ENCODE results near the gene ECSIT. TPM values are rescaled to one million over a fixed set of nuclear protein-coding genes. Genes with fewer than 3 reads are reported as not detected.
"Not testable (repeated sequence)": the region's sequence is repeated elsewhere in the genome, so short reads cannot be mapped to it uniquely, and the experiment has no call there.

Gene ECSIT
- total and polyA plus RNA-seq, 2 experiments from 2014 or later = 36.6 to 66.5 TPM

DNA sequence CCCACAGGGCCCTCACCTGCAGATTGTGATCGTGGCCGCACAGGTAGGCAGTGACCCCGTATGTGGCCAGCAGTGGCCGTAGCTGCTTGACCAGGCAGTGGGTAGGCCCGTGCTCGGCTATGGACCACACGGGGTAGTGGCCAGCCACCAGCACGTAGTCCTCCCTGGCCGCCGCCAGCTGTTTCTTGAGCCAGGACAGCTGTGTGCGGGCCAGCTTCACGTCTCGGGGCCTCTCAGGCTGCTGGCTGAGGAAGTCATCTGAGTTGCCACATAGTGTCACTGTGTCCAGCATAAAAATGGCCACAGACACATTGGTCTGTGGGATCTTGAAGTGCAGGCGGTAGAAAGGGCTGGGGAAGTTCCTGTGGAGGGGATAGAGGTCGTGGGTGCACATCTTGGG is 47.3 kb upstream of the ECSIT start:
- Histone ChIP-seq H3K79me2 (replicated peaks; ENCODE audit: insufficient read depth) (no peaks in the 10 kb centered on the region), H3K4me3 (no peak overlapping the region), H3K4me2 (no peak overlapping the region), H3K27ac (ENCODE audit: low read depth) (no peak overlapping the region), H3K36me3 (ENCODE audit: insufficient read depth) (no peaks in the 10 kb centered on the region), H2AFZ (no peak overlapping the region), H3K9me2 (ENCODE audit: insufficient read depth) (no peaks in the 10 kb centered on the region), H3F3A (replicated peaks; ENCODE audit: low read depth) (0 out of 2 replicates have a peak, but pooled peaks cover 3% of the 10 kb centered on the region), H4K20me1 (replicated peaks; ENCODE audit: insufficient read depth) (no peaks in the 10 kb centered on the region), H3K27me3 (ENCODE audit: insufficient read depth) (peaks cover 6% of the 10 kb centered on the region; the same call in 1 of the 2 replicates), H3K4me1 (ENCODE audit: insufficient read depth) (no peaks in the 10 kb centered on the region)
- no peak for ATAC-seq
- Mint-ChIP-seq H3K4me3 (no peak overlapping the region), H3K4me1 (peaks cover 9% of the 10 kb centered on the region; the same call in 1 of the 3 replicates), H3K27ac (no peak overlapping the region), H3K27me3 (ENCODE audit: insufficient read depth, low read depth, poor library complexity) (peaks cover 17% of the 10 kb centered on the region), H3K9me3 (no peaks in the 10 kb centered on the region), H3K36me3 (ENCODE audit: low read depth) (no peaks in the 10 kb centered on the region)
- TF ChIP-seq NANOG (IDR thresholded peaks at IDR 0.05; ENCODE audit: borderline replicate concordance) (no peak), CTCF (conservative IDR thresholded peaks at IDR 0.05; ENCODE audit: low read depth in 2 of 2) (no peak), ZNF331 (CRISPR knock-in tag; IDR thresholded peaks at IDR 0.05; ENCODE audit: low read depth) (no peak)
- no peak for DNase-seq (ENCODE audit: low spot score)

DNA sequence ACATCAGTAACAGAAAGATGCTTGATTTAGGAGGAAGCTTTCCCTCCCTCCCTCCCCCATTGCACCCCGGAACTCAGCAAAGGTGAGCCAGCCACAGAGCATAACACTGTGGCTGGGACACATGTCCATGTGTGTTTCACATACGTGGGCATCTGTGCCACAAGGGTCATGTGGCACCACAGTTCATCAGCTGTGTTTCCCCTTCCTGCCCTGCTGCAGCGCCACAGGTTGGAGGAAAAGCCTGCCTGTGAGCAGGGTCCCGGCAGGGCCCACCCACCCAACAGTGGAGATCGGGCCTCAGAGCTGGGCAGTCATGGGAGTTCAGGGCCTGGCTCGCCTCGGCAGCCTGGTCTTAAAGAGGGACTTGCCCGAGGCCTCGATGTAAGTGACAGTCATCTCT is 45.8 kb upstream of the ECSIT start:
- no peak overlapping the region for H3K4me3 ChIP-seq
- H3K27ac ChIP-seq (ENCODE audit: low read depth) = no peak overlapping the region
- Mint-ChIP-seq H3K4me1 (peaks cover 9% of the 10 kb centered on the region; the same call in 1 of the 3 replicates), H3K36me3 (ENCODE audit: low read depth) (no peaks in the 10 kb centered on the region), H3K4me3 (no peak overlapping the region), H3K27ac (no peak overlapping the region), H3K27me3 (ENCODE audit: insufficient read depth, low read depth, poor library complexity) (peaks cover 16% of the 10 kb centered on the region), H3K9me3 (no peaks in the 10 kb centered on the region)
- no peak overlapping the region for H3K4me2 ChIP-seq
- TF ChIP-seq ZNF331 (CRISPR knock-in tag; IDR thresholded peaks at IDR 0.05; ENCODE audit: low read depth) (no peak), JUNB (IDR thresholded peaks at IDR 0.05; ENCODE audit: unreplicated experiment) (no peak), CREB1 (CRISPR knock-in tag; IDR thresholded peaks at IDR 0.05; ENCODE audit: low read depth) (no peak)
- TF ChIP-seq, protein P1, sequence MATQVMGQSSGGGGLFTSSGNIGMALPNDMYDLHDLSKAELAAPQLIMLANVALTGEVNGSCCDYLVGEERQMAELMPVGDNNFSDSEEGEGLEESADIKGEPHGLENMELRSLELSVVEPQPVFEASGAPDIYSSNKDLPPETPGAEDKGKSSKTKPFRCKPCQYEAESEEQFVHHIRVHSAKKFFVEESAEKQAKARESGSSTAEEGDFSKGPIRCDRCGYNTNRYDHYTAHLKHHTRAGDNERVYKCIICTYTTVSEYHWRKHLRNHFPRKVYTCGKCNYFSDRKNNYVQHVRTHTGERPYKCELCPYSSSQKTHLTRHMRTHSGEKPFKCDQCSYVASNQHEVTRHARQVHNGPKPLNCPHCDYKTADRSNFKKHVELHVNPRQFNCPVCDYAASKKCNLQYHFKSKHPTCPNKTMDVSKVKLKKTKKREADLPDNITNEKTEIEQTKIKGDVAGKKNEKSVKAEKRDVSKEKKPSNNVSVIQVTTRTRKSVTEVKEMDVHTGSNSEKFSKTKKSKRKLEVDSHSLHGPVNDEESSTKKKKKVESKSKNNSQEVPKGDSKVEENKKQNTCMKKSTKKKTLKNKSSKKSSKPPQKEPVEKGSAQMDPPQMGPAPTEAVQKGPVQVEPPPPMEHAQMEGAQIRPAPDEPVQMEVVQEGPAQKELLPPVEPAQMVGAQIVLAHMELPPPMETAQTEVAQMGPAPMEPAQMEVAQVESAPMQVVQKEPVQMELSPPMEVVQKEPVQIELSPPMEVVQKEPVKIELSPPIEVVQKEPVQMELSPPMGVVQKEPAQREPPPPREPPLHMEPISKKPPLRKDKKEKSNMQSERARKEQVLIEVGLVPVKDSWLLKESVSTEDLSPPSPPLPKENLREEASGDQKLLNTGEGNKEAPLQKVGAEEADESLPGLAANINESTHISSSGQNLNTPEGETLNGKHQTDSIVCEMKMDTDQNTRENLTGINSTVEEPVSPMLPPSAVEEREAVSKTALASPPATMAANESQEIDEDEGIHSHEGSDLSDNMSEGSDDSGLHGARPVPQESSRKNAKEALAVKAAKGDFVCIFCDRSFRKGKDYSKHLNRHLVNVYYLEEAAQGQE (IDR thresholded peaks at IDR 0.05; ENCODE audit: unreplicated experiment) = no peak
- DNase-seq (ENCODE audit: low spot score) (no peak), ATAC-seq (no peak)
- peaks cover 6% of the 10 kb centered on the region; the same call in 1 of the 2 replicates for H3K27me3 ChIP-seq (ENCODE audit: insufficient read depth)
- H2AFZ ChIP-seq = no peak overlapping the region
- H3K9me2 ChIP-seq (ENCODE audit: insufficient read depth) = no peaks in the 10 kb centered on the region
- H4K20me1 ChIP-seq (replicated peaks; ENCODE audit: insufficient read depth) = no peaks in the 10 kb centered on the region
- 0 out of 2 replicates have a peak, but pooled peaks cover 3% of the 10 kb centered on the region for H3F3A ChIP-seq (replicated peaks; ENCODE audit: low read depth)
- no peaks in the 10 kb centered on the region for H3K4me1 ChIP-seq (ENCODE audit: insufficient read depth)
- no peaks in the 10 kb centered on the region for H3K36me3 ChIP-seq (ENCODE audit: insufficient read depth)
- H3K79me2 ChIP-seq (replicated peaks; ENCODE audit: insufficient read depth) = no peaks in the 10 kb centered on the region

- not testable (repeated sequence) for H4K20me1 ChIP-seq (replicated peaks; ENCODE audit: insufficient read depth); H3K36me3 Mint-ChIP-seq (ENCODE audit: low read depth); H3K79me2 ChIP-seq (replicated peaks; ENCODE audit: insufficient read depth); H3K27ac ChIP-seq (ENCODE audit: low read depth); ATAC-seq; H2AFZ ChIP-seq; H3K27ac Mint-ChIP-seq; H3K9me2 ChIP-seq (ENCODE audit: insufficient read depth); H3K4me2 ChIP-seq; H3K27me3 ChIP-seq (ENCODE audit: insufficient read depth); H3K4me3 Mint-ChIP-seq; H3K36me3 ChIP-seq (ENCODE audit: insufficient read depth); DNase-seq (ENCODE audit: low spot score); H3K4me1 ChIP-seq (ENCODE audit: insufficient read depth); H3K4me1 Mint-ChIP-seq; H3F3A ChIP-seq (replicated peaks; ENCODE audit: low read depth); H3K9me3 Mint-ChIP-seq; H3K4me3 ChIP-seq
- peaks cover 11% of the 10 kb centered on the region for H3K27me3 Mint-ChIP-seq (ENCODE audit: insufficient read depth, low read depth, poor library complexity)
Measured at GRCh38 chr19:11573763-11574162, 44.8 kb upstream of the ECSIT start.

DNA sequence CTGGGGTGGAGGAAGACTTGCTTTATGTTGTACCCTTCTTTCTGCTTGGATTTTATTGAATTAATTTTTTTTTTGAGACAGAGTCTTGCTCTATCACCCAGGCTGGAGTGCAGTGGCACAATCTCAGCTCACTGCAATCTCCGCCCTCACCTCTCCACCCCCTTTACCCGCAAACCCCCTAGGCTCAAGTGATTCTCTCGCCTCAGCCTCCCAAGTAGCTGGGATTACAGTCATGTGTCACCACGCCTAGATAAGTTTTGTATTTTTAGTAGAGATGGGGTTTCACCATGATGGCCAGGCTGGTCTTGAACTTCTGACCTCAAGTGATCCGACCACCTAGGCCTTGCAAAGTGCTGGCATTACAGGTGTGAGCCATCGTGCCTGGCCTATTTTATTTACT is 44.4 kb upstream of the ECSIT start:
- not testable (repeated sequence) for H2AFZ ChIP-seq; H3F3A ChIP-seq (replicated peaks; ENCODE audit: low read depth); H3K9me3 Mint-ChIP-seq; H3K4me1 Mint-ChIP-seq; H3K27me3 ChIP-seq (ENCODE audit: insufficient read depth); H3K4me1 ChIP-seq (ENCODE audit: insufficient read depth); DNase-seq (ENCODE audit: low spot score); H3K27ac ChIP-seq (ENCODE audit: low read depth); H3K27ac Mint-ChIP-seq; H3K4me3 ChIP-seq; H4K20me1 ChIP-seq (replicated peaks; ENCODE audit: insufficient read depth); H3K4me3 Mint-ChIP-seq; H3K36me3 ChIP-seq (ENCODE audit: insufficient read depth); H3K79me2 ChIP-seq (replicated peaks; ENCODE audit: insufficient read depth); H3K4me2 ChIP-seq; H3K9me2 ChIP-seq (ENCODE audit: insufficient read depth); ATAC-seq; H3K36me3 Mint-ChIP-seq (ENCODE audit: low read depth)
- peaks cover 11% of the 10 kb centered on the region for H3K27me3 Mint-ChIP-seq (ENCODE audit: insufficient read depth, low read depth, poor library complexity)

Measured in GM23338 (cell line).